MM.1S (cell line): ENCODE results near the gene KCNMA1.

ENCODE experiments used
- DNase-seq: peaks from one replicate; pipeline ENCODE4 v3.0.0-alpha.2; 2015
- H2AFZ ChIP-seq: fragments of 300-600 bp; sonication (generic); 2 replicates; pipeline ENCODE4 v1.6.0; 2016; ENCODE audit warnings: antibody characterized with exemption, low read length
- H3F3A ChIP-seq: fragments of 300-600 bp; sonication (generic); 2 replicates; pipeline ENCODE4 v1.6.1; 2016; ENCODE audit warnings: mild to moderate bottlenecking, antibody characterized with exemption, low read length, moderate library complexity, mixed read lengths; ENCODE audit not compliant: insufficient read depth
- H3K27ac ChIP-seq: fragments of 300-600 bp; sonication (generic); 2 replicates; pipeline ENCODE4 v1.5.1; 2016; ENCODE audit warnings: mild to moderate bottlenecking, low read length
- H3K27me3 ChIP-seq: fragments of 300-600 bp; sonication (generic); replicated peaks from 2 replicates; pipeline ENCODE4 v1.6.0; 2016; ENCODE audit warnings: low read length; ENCODE audit not compliant: insufficient read depth
- H3K36me3 ChIP-seq: fragments of 300-600 bp; sonication (generic); replicated peaks from 2 replicates; pipeline ENCODE4 v1.6.1; 2016; ENCODE audit warnings: mild to moderate bottlenecking, low read length, mixed read lengths; ENCODE audit not compliant: insufficient read depth
- H3K4me1 ChIP-seq: fragments of 300-600 bp; sonication (generic); 2 replicates; pipeline ENCODE4 v1.6.1; 2016; ENCODE audit warnings: low read length, mixed read lengths
- H3K4me2 ChIP-seq: fragments of 300-600 bp; sonication (generic); 2 replicates; pipeline ENCODE4 v1.6.0; 2016; ENCODE audit warnings: low read depth, low read length
- H3K4me3 ChIP-seq: fragments of 300-600 bp; sonication (generic); 2 replicates; pipeline ENCODE4 v1.5.1; 2016; ENCODE audit warnings: low read length, mixed read lengths
- H3K79me2 ChIP-seq: fragments of 300-600 bp; sonication (generic); 2 replicates; pipeline ENCODE4 v1.6.1; 2016; ENCODE audit warnings: mixed run types, low read length, mixed read lengths
- H3K9ac ChIP-seq: fragments of 300-600 bp; sonication (generic); 2 replicates; pipeline ENCODE4 v1.6.1; 2016; ENCODE audit warnings: low read length, mixed read lengths
- H3K9me2 ChIP-seq: fragments of 300-600 bp; sonication (generic); replicated peaks from 2 replicates; pipeline ENCODE4 v1.6.1; 2016; ENCODE audit warnings: mild to moderate bottlenecking, low read length, mixed read lengths; ENCODE audit not compliant: insufficient read depth
- H3K9me3 ChIP-seq: fragments of 300-600 bp; sonication (generic); replicated peaks from 2 replicates; pipeline ENCODE4 v1.6.1; 2016; ENCODE audit warnings: mild to moderate bottlenecking, low read length, mixed read lengths; ENCODE audit not compliant: insufficient read depth
- H4K20me1 ChIP-seq: fragments of 300-600 bp; sonication (generic); 2 replicates; pipeline ENCODE4 v1.6.1; 2016; ENCODE audit warnings: mild to moderate bottlenecking, low read length, moderate library complexity, mixed read lengths; ENCODE audit not compliant: insufficient read depth
- CTCF ChIP-seq: fragments of 300-600 bp; sonication (generic); IDR thresholded peaks from 2 replicates; pipeline ENCODE4 v1.5.1; 2016; ENCODE audit warnings: antibody characterized with exemption, low read length, mixed read lengths
- EZH2 ChIP-seq: fragments of 300-600 bp; sonication (generic); optimal IDR thresholded peaks from 2 replicates; pipeline ENCODE3; 2017; ENCODE audit warnings: low read depth, mild to moderate bottlenecking, antibody characterized with exemption, low read length, mixed read lengths
- EZH2phosphoT487 ChIP-seq: fragments of 300-600 bp; sonication (generic); IDR thresholded peaks from 2 replicates; pipeline ENCODE4 v1.6.1; 2018; ENCODE audit warnings: antibody characterized with exemption, low read length

The KCNMA1 gene

DNA sequence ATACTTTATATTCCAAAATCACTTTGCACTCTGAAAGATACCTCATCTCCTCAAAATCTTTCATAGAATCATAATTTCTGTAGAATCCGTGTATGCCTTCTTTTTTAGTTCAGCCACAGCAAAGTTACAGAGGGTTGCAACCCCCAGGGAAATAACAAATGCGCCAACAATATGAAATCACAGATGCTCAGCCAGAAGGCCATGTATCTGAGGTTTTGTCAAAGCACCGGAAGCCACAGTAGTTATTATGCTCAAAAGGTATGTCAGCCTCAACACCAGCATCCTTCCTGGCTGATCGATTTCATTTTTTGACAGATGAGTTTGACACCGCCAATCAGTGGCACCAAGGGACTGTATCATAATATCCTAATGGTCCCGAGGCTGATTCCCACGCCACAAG is 204.1 kb downstream of the KCNMA1 start:
- no peaks in the 10 kb centered on the region for H3K27me3 ChIP-seq
- no peaks in the 10 kb centered on the region for H3K9me3 ChIP-seq
- no peaks in the 10 kb centered on the region for H4K20me1 ChIP-seq
- H3K4me1 ChIP-seq, result no peaks in the 10 kb centered on the region
- no peak overlapping the region for H3K4me2 ChIP-seq
- no peak overlapping the region for H3K9ac ChIP-seq
- no peaks in the 10 kb centered on the region for H3F3A ChIP-seq
- H3K79me2 ChIP-seq, result no peaks in the 10 kb centered on the region
- no peak overlapping the region for H3K27ac ChIP-seq
- no peak for DNase-seq
- no peaks in the 10 kb centered on the region for H3K9me2 ChIP-seq
- TF ChIP-seq EZH2phosphoT487 (no peak), CTCF (no peak), EZH2 (no peak)
- no peak overlapping the region for H2AFZ ChIP-seq
- H3K36me3 ChIP-seq, result no peaks in the 10 kb centered on the region
- no peak overlapping the region for H3K4me3 ChIP-seq

- Histone ChIP-seq H3K27ac (no peak overlapping the region), H3K9ac (no peak overlapping the region), H4K20me1 (no peaks in the 10 kb centered on the region), H3K4me2 (no peak overlapping the region), H3K9me2 (no peaks in the 10 kb centered on the region), H3K27me3 (no peaks in the 10 kb centered on the region), H3K79me2 (no peaks in the 10 kb centered on the region), H2AFZ (no peak overlapping the region), H3K4me1 (no peaks in the 10 kb centered on the region), H3K9me3 (no peaks in the 10 kb centered on the region), H3F3A (no peaks in the 10 kb centered on the region), H3K4me3 (no peak overlapping the region), H3K36me3 (no peaks in the 10 kb centered on the region)
- no peak for TF ChIP-seq EZH2
- DNase-seq, result no peak
Measured at GRCh38 chr10:77431980-77432797, 205.4 kb downstream of the KCNMA1 start.

DNA sequence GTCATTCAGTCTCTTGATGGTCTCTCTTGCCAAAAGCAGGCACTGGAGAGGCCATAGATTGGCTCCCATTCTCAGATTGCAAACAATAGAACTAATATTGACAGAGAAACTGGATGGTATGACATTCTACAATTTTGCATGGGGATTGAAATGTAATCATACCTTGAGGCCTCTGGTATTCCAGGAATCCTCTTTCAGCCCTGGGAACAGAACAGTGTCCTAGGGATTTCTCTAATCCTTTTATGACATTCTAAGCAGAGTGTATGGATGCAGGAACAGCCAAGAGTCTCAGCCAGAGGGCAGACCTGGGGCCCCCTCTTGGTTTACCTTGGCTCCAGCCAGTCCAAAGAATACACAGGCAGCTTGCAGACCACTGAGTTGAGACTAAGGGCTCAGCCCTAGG is 206.4 kb downstream of the KCNMA1 start:
- H3F3A ChIP-seq, result no peaks in the 10 kb centered on the region
- H3K27me3 ChIP-seq, result no peaks in the 10 kb centered on the region
- no peak overlapping the region for H2AFZ ChIP-seq
- TF ChIP-seq CTCF (no peak), EZH2phosphoT487 (no peak), EZH2 (no peak)
- H3K9me2 ChIP-seq, result no peaks in the 10 kb centered on the region
- H3K4me3 ChIP-seq, result no peak overlapping the region
- H3K9ac ChIP-seq, result no peak overlapping the region
- H3K9me3 ChIP-seq, result no peaks in the 10 kb centered on the region
- H3K27ac ChIP-seq, result no peak overlapping the region
- no peaks in the 10 kb centered on the region for H3K79me2 ChIP-seq
- no peak for DNase-seq
- no peaks in the 10 kb centered on the region for H3K4me1 ChIP-seq
- no peaks in the 10 kb centered on the region for H3K36me3 ChIP-seq
- no peaks in the 10 kb centered on the region for H4K20me1 ChIP-seq
- no peak overlapping the region for H3K4me2 ChIP-seq

GRCh38 chr10:77430530-77430929 is 207.1 kb downstream of the KCNMA1 start:
- H2AFZ ChIP-seq, result no peak overlapping the region
- no peak for DNase-seq
- no peaks in the 10 kb centered on the region for H3K79me2 ChIP-seq
- H3K27me3 ChIP-seq, result no peaks in the 10 kb centered on the region
- no peaks in the 10 kb centered on the region for H3F3A ChIP-seq
- no peaks in the 10 kb centered on the region for H3K9me3 ChIP-seq
- no peak overlapping the region for H3K4me2 ChIP-seq
- H3K9me2 ChIP-seq, result no peaks in the 10 kb centered on the region
- no peaks in the 10 kb centered on the region for H3K4me1 ChIP-seq
- H3K27ac ChIP-seq, result no peak overlapping the region
- no peaks in the 10 kb centered on the region for H4K20me1 ChIP-seq
- H3K4me3 ChIP-seq, result no peak overlapping the region
- no peak for TF ChIP-seq CTCF
- TF ChIP-seq EZH2phosphoT487, result no peak
- TF ChIP-seq EZH2, result no peak
- no peaks in the 10 kb centered on the region for H3K36me3 ChIP-seq
- H3K9ac ChIP-seq, result no peak overlapping the region
